GM19099 (cell line): ENCODE results near the gene NSG2.

Experiments
- POLR2A ChIP-seq: IDR thresholded peaks from 3 replicates; pipeline ENCODE4 v1.6.1; 2011; ENCODE audit warnings: low read depth; ENCODE audit not compliant: insufficient read length; ENCODE audit errors: extremely low read depth

The NSG2 gene

GRCh38 chr5:174045470-174046025 lies at the start of gene NSG2:
NSG2 (plus strand) TSS chr5:174045706; CDS start chr5:174046756, 1,050 bp downstream.
- TF ChIP-seq POLR2A, result no peak

- TF ChIP-seq POLR2A, result no peak
Observed at GRCh38 chr5:173997331-173997730, 48.2 kb upstream of the NSG2 start.

GRCh38 chr5:173998531-173998930 lies 47.0 kb upstream of the NSG2 start:
- no peak for TF ChIP-seq POLR2A

- no peak for TF ChIP-seq POLR2A
Observed at GRCh38 chr5:174000076-174000475, 45.4 kb upstream of the NSG2 start.

- TF ChIP-seq POLR2A, result no peak
Observed at GRCh38 chr5:174003795-174004194, 41.7 kb upstream of the NSG2 start.

GRCh38 chr5:174008922-174009321 lies 36.6 kb upstream of the NSG2 start:
- TF ChIP-seq POLR2A, result no peak

- TF ChIP-seq POLR2A, result no peak
Observed at GRCh38 chr5:174010365-174010764, 35.1 kb upstream of the NSG2 start.

- no peak for TF ChIP-seq POLR2A
Observed at GRCh38 chr5:174011441-174011840, 34.1 kb upstream of the NSG2 start.

GRCh38 chr5:174020928-174021304 lies 24.6 kb upstream of the NSG2 start:
- no peak for TF ChIP-seq POLR2A

- no peak for TF ChIP-seq POLR2A
Observed at GRCh38 chr5:174022384-174023095, 23.0 kb upstream of the NSG2 start.

- TF ChIP-seq POLR2A, result no peak
Observed at GRCh38 chr5:174030286-174030685, 15.2 kb upstream of the NSG2 start.

- TF ChIP-seq POLR2A, result no peak
Observed at GRCh38 chr5:174044466-174045254, 846 bp upstream of the NSG2 start.

GRCh38 chr5:174046558-174046957 lies 1.1 kb downstream of the NSG2 start:
- no peak for TF ChIP-seq POLR2A

- TF ChIP-seq POLR2A, result no peak
Observed at GRCh38 chr5:174047472-174048099, 2.1 kb downstream of the NSG2 start.

- TF ChIP-seq POLR2A, result no peak
Observed at GRCh38 chr5:174052636-174053035, 7.1 kb downstream of the NSG2 start.

GRCh38 chr5:174053905-174054304 lies 8.4 kb downstream of the NSG2 start:
- no peak for TF ChIP-seq POLR2A
